ENCODE data around the gene NEURL1B. TPM values are rescaled to one million over a fixed set of nuclear protein-coding genes. Genes with fewer than 3 reads are reported as not detected.

The NEURL1B gene
- total RNA-seq, 2 experiments from 2014 or later: 3.0 to 3.3 TPM

DNA sequence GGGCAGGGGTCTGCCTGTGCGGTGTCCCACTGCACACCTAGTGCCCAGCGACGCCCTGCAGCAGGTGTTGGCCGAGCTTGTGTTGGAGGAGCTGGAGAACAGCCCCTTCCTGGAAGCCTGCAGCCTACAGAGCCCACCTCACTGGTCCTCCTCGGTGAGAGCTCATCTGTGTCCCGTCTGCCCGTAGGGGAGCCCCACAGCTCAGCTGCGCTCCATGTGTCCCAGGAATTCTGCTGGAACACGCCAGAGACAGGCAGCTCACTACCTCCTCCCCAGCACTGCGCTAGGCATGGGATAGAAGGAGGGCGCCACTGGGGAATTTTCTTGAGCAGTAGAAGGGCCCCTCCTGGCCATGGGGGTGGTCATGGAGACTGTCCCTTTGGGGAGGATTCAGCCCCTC is 85.9 kb downstream of the NEURL1B start:
- no peak for DNase-seq
- no peak overlapping the region for H3K27ac Mint-ChIP-seq
- CTCF ChIA-PET: interaction anchor here (0.9 to 1.0 kb wide), 2 partner anchors 12 to 45 kb away, joined by 3 read pairs; no protein-coding TSS in a partner anchor
- peaks cover 8% of the 10 kb centered on the region for H3K4me1 Mint-ChIP-seq
- POLR2A ChIA-PET: interaction anchor here (0.5 to 1.2 kb wide), 2 partner anchors 44 to 45 kb away, joined by 3 read pairs; partner anchors contain the start of gene DUSP1
- no peaks in the 10 kb centered on the region for H3K36me3 Mint-ChIP-seq (ENCODE audit: low read depth)
- H3K27me3 Mint-ChIP-seq: peaks cover 5% of the 10 kb centered on the region
- H3K9me3 Mint-ChIP-seq: no peaks in the 10 kb centered on the region
- H3K4me3 Mint-ChIP-seq: no peak overlapping the region

DNA sequence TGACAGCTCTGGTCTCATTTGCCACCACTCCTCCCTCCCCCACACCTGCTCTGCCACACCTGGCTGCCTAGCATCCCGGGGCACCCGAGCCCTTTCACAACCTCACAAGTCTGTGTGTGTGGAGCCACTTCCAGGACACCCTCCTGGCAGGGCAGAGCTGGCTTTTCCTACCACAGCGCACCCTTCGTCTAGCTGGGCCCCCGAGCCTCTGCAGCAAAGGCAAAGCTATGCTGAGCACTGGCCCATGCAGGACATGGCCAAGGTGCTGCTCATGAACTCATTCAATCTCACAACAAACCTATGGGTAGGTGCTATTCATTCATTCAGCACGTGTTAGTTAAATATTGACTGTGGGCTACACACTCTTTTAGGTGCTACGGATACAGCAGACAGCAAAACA is 86.5 kb downstream of the NEURL1B start:
- Mint-ChIP-seq H3K36me3 (ENCODE audit: low read depth) (no peaks in the 10 kb centered on the region), H3K4me1 (peaks cover 2% of the 10 kb centered on the region), H3K27me3 (peaks cover 5% of the 10 kb centered on the region), H3K27ac (no peak overlapping the region), H3K9me3 (no peaks in the 10 kb centered on the region), H3K4me3 (no peak overlapping the region)
- ChIA-PET CTCF (no interaction called here), POLR2A (interaction anchor here (0.5 to 1.2 kb wide), 2 partner anchors 43 to 45 kb away, joined by 3 read pairs; partner anchors contain the start of gene DUSP1)
- DNase-seq: no peak

DNA sequence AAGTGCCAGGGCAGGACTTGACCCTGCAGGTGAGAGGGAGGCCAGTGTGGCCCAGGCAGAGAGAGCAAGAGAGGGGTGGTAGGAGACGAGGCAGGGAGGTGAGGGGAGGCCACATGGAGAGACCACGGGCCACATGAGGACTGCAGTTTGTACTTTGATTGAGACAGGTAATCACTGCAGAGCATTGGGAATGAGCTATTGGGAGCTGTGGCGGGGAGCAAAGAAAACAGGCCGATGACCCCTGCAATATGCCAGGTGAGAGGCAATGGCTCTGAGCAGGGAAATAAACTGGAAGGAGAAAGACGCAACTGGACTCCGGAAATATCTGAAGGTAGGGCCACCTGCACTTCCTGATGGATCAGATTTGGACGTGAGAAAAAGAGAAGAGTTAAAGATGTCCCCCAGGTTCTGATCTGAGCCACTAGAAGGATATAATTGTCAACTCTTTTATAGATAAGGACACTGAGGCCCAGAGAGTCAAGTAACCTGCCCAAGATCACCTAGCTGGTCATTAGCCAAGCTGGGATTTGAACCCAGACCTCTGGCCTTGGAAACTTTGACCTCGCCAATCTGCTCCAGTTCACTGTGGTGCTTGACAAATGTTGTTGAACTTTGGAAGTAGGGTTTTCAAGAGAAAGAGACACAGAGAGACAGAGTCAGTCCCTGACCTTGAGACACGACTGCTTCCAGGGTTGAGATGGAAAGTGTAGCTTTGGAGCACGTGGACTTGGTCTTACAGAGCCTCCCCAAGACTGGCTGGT is 87.6 kb downstream of the NEURL1B start:
- H3K9me3 Mint-ChIP-seq: no peaks in the 10 kb centered on the region

DNA sequence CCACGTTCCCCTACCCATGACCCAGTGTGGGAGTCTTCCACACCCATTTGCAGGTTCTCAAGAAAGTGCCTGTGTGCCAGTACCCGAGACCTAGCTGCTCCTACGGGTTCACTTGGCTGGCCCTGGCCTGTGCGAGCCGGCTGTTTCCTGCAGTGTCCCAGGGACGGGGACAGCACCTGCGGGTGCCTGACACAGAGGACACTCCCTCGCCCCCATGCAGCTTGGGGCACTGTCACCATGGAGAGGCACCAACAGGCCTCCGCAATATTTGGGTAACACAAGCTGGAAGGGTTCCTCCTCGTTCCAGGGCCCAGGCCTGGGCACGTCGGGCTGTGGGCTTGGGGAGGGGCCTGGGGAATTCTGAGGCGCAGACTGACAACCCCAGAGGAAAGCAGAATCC is 88.5 kb downstream of the NEURL1B start:
- Mint-ChIP-seq H3K4me3 (no peak overlapping the region), H3K27ac (no peak overlapping the region), H3K27me3 (peaks cover under 1% of the 10 kb centered on the region), H3K36me3 (ENCODE audit: low read depth) (no peaks in the 10 kb centered on the region), H3K4me1 (no peaks in the 10 kb centered on the region), H3K9me3 (no peaks in the 10 kb centered on the region)
- ChIA-PET POLR2A (no interaction called here), CTCF (no interaction called here)
- no peak for DNase-seq

More for the DNA sequence above, 87.6 kb downstream of the NEURL1B start:
- no peaks in the 10 kb centered on the region for H3K4me1 Mint-ChIP-seq
- POLR2A ChIA-PET: no interaction called here
- no peak for DNase-seq
- CTCF ChIA-PET: no interaction called here
- no peak overlapping the region for H3K27ac Mint-ChIP-seq
- no peak overlapping the region for H3K4me3 Mint-ChIP-seq
- H3K36me3 Mint-ChIP-seq (ENCODE audit: low read depth): no peaks in the 10 kb centered on the region
- H3K27me3 Mint-ChIP-seq: peaks cover 5% of the 10 kb centered on the region

DNA sequence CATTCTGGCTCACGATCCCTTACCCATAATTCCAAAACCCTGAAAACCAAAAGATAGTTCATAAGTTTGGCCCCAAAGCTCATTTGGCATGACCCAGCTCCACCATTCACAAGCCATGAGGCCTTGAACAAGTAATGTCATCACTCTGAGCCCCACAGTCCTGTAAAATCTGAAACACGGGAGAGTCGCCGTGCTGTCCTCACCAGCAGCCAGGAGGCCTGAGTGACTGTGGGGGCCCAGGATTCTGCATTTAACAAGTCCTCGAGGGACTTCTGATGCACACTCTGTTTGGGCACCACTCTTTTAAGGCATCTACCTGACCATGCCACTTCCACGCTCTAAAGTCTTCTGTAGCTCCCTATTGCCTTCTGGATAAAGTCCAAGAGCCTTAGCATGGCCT is 89.2 kb downstream of the NEURL1B start:
- Mint-ChIP-seq H3K27ac (no peak overlapping the region), H3K36me3 (ENCODE audit: low read depth) (no peaks in the 10 kb centered on the region), H3K9me3 (no peaks in the 10 kb centered on the region), H3K27me3 (no peaks in the 10 kb centered on the region), H3K4me1 (no peaks in the 10 kb centered on the region), H3K4me3 (no peak overlapping the region)
- no peak for DNase-seq
- CTCF ChIA-PET: no interaction called here
- POLR2A ChIA-PET: no interaction called here

DNA sequence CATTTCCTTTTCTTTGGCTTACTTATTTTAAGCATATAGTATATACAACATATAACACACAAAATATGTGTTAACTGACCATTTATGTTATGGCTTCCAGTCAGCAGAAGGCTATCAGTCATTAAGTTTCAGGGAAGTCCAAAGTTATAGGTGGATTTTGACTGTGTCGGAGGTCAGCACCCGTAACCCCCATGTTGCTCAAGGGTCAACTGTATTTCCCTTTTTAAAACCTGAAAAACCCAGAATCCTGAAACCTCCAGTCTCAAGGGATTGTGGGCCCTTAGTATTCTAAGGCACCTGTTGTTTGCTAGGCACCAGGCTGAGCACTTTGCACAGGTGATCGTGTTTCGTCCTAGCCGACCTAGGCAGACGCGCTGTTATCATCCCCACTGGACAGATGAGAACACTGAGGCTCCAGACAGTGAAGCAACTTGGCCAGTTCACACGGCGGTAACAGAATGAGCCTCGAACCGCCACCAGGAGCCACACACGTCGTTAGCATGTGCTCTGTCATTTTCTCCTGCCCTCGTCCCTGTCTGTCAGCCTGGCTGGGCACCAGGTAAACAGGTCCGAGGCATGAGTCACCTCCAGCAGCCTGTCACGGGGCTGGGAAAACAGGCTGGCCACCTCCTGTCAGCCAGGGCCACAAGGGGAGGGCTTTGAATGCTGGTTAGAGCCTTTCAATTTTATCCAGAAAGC is 90.1 kb downstream of the NEURL1B start:
- Mint-ChIP-seq H3K27me3 (no peaks in the 10 kb centered on the region), H3K4me3 (no peak overlapping the region), H3K9me3 (no peaks in the 10 kb centered on the region), H3K27ac (no peak overlapping the region), H3K4me1 (no peaks in the 10 kb centered on the region), H3K36me3 (ENCODE audit: low read depth) (no peaks in the 10 kb centered on the region)
- POLR2A ChIA-PET: no interaction called here
- CTCF ChIA-PET: no interaction called here
- DNase-seq: no peak

DNA sequence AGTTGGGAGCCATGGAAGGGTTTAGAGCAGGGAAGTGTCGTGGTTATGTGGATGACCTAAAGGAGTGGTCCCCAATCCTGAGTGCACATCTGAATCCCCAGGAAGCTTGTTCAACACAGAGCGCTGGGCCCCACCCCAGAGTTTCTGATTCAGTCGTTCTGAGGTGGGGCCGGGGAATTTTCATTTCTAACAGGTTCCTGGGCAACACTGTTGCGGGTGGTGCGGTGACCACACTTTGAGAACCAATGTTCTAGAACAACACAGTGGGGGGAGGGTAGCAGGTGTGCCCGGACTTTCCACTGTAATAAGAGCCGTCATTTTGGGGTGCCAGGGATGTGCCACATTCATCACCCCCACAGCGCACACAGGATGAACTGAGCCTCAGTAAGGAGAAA is 90.6 kb downstream of the NEURL1B start:
- Mint-ChIP-seq H3K36me3 (ENCODE audit: low read depth) (no peaks in the 10 kb centered on the region), H3K9me3 (no peaks in the 10 kb centered on the region), H3K4me1 (no peaks in the 10 kb centered on the region), H3K4me3 (no peak overlapping the region), H3K27me3 (no peaks in the 10 kb centered on the region), H3K27ac (no peak overlapping the region)
- ChIA-PET CTCF (no interaction called here), POLR2A (no interaction called here)
- no peak for DNase-seq

DNA sequence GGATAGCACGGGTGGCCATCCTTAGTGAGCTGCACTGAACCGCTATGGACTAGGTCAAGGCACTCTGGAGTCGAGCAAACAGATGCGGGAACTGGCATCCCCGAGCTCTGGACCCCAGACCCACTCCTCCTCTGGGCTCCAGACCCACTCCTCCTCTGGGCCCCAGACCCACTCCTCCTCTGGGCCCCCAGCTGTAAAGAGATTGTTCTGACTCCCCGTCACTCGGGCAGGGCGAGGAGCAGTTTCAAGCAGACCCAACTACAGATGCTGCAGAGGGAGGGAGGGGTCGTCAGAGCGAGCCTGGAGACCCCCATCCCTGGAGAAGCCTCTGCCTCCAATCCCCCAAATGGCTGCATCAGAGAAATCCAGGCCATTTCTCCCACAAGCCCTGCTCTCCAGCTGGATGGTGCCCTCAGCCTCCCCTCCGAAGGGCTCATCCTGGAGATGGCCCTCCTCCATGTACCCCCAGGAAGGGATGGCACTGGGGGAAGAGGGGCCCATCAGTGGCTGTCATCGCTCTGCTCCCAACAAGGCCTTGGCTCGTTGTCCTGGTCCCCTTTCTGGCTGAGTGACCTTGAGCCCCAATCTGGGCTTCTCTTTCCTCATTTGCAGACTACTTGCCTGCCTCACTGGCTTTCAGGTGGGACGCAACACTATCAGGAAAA is 91.3 kb downstream of the NEURL1B start:
- H3K27ac Mint-ChIP-seq: no peak overlapping the region
- CTCF ChIA-PET: no interaction called here

DNA sequence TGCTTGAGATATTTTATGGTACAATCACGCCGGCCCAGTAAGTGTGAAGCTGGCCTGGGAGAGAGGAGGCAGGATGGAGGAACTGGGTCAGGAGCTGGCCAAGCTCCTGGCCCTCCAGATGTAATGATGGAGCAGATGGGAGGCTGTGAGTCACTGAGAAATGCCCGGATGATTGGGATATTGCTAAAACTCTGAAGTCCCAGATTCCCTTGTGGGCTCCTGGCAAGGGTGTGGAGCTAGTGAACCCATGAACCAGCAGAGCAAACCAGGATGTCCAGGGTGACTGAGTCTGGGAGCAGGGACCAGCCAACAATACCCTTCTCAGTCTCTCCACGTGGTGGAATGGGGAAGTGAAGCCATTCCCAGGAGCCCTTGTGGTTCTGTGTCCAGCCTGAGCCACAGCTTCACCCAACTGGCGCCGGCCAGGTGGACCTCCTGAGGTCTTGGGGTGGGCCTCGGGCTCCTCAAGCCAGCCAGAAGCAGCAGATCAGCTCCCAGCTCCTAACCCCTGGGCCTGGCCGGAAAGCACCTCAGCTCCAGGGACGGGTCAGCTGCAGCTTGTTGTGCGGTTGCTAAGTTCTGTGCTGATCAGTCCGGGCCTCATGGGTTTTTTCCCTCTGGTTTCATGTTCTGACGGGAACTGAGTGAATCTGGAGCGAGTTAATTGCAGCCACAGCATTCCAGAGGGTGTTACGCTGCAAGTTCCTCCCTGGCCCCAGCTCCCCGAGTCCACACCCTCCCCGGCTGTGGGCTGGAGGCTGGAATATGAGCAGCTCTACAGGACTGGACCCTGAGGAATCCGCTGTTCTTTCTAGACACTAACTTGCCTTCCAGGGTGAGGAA is 92.3 kb downstream of the NEURL1B start:
- H3K9me3 Mint-ChIP-seq: no peaks in the 10 kb centered on the region
- POLR2A ChIA-PET: interaction anchor here (2.4 kb wide), 1 partner anchor 38 kb away, joined by 9 read pairs; the partner anchor contains the start of gene DUSP1
- CTCF ChIA-PET: interaction anchor here (1.3 kb wide), 1 partner anchor 19 kb away, joined by 3 read pairs; no protein-coding TSS in a partner anchor
- no peak overlapping the region for H3K27ac Mint-ChIP-seq
- no peaks in the 10 kb centered on the region for H3K36me3 Mint-ChIP-seq (ENCODE audit: low read depth)
- no peaks in the 10 kb centered on the region for H3K4me1 Mint-ChIP-seq
- DNase-seq: no peak
- no peaks in the 10 kb centered on the region for H3K27me3 Mint-ChIP-seq
- H3K4me3 Mint-ChIP-seq: no peak overlapping the region

More for the DNA sequence above, 91.3 kb downstream of the NEURL1B start:
- no peak for DNase-seq
- Mint-ChIP-seq H3K9me3 (no peaks in the 10 kb centered on the region), H3K27me3 (no peaks in the 10 kb centered on the region), H3K4me3 (no peak overlapping the region), H3K4me1 (no peaks in the 10 kb centered on the region), H3K36me3 (ENCODE audit: low read depth) (no peaks in the 10 kb centered on the region)
- POLR2A ChIA-PET: interaction anchor here (2.4 kb wide), 1 partner anchor 39 kb away, joined by 9 read pairs; the partner anchor contains the start of gene DUSP1

DNA sequence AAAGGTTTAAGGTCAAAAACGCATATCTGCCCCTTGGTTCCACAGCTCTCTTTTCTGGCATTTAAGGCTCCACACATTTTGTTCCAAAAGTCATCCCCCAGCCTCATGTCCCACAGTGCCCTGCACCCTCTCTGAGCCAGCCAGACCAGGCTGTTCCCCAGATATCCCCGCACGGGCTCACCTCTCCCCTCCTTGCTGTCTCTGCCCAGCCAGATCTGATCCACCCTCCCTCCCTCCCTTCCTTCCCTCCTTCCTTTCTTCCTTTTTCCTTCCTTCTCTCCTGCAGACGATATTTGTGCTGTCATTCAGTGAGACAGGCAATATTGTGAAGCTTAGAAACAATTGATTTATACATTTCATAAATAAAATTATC is 92.9 kb downstream of the NEURL1B start:
- H3K27ac Mint-ChIP-seq: no peak overlapping the region
- ChIA-PET CTCF (interaction anchor here (1.3 kb wide), 1 partner anchor 19 kb away, joined by 3 read pairs; no protein-coding TSS in a partner anchor), POLR2A (interaction anchor here (2.4 kb wide), 1 partner anchor 37 kb away, joined by 9 read pairs; the partner anchor contains the start of gene DUSP1)
- H3K27me3 Mint-ChIP-seq: no peaks in the 10 kb centered on the region
- no peaks in the 10 kb centered on the region for H3K4me1 Mint-ChIP-seq
- H3K9me3 Mint-ChIP-seq: no peaks in the 10 kb centered on the region
- H3K4me3 Mint-ChIP-seq: no peak overlapping the region
- no peak for DNase-seq
- no peaks in the 10 kb centered on the region for H3K36me3 Mint-ChIP-seq (ENCODE audit: low read depth)

DNA sequence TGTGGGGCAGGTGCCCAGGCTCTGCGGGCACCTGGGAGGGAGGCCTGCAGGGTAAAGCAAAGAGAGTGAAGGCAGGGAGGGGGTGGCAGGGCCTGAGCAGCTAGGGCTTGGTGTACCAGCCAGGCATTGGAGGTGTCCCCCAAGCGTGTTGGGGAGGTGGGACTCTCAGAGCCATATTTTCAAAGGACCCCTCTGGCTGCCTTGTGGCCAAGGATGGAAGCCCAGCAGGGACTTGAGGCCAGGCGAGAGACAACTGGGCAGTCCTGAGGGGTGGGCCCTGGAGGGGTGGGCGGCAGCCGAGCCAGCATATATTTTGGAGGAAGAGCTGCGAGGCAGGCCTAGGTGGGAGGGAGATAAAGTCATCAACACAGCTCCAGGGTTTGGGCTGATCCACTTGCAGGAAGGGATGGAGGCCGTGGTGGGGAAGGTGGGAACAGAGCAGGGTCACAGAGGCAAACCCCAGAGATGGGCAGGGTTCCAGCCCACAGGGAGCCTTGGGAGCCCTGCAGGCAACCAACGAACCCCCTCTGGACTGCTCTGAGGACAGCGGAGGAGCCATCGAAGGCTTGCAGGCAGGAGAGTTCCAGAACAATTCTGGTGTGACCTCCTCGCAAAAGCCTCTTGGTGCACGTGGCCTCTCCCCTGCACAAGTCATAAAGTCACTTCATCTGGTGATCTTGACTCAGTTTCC is 94.2 kb downstream of the NEURL1B start:
- POLR2A ChIA-PET: no interaction called here
- Mint-ChIP-seq H3K36me3 (ENCODE audit: low read depth) (no peaks in the 10 kb centered on the region), H3K4me3 (no peak overlapping the region)

DNA sequence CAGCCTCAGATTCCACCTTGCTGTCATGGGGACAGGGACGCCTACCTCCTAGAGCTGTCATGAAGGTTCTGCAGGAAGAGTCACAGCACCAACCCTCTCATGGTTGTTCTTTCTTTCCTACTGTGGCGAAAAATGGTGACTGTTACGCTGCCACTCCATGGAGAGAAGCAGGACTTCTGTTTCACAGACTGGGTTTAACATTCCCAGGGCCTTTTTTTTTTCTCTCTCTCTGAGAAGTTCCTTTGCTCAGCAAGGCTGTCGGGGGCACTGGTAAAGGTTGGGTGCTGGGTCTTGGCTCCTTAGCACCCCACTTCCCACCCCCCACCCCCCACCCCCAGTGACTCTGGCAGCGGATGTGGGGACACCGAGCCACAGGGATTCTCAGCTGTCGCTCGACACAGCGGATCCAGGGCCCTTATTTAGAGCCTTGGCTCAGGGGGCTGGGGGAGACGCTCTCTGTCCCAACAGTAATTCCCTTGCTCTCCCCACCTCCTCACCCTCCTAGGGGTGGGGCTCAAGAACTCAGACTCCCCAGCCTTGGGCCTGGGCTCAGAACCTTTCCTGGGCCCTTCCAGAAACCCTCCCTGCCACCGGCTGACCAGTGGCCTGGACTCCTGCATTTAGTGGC is 95.6 kb downstream of the NEURL1B start:
- Mint-ChIP-seq H3K4me1 (no peaks in the 10 kb centered on the region), H3K27me3 (no peaks in the 10 kb centered on the region), H3K36me3 (ENCODE audit: low read depth) (no peaks in the 10 kb centered on the region), H3K27ac (no peak overlapping the region), H3K9me3 (no peaks in the 10 kb centered on the region), H3K4me3 (no peak overlapping the region)
- no peak for DNase-seq
- CTCF ChIA-PET: no interaction called here
- POLR2A ChIA-PET: no interaction called here

More for the DNA sequence above, 94.2 kb downstream of the NEURL1B start:
- no peaks in the 10 kb centered on the region for H3K27me3 Mint-ChIP-seq
- H3K9me3 Mint-ChIP-seq: no peaks in the 10 kb centered on the region
- no peaks in the 10 kb centered on the region for H3K4me1 Mint-ChIP-seq
- H3K27ac Mint-ChIP-seq: no peak overlapping the region
- CTCF ChIA-PET: no interaction called here
- no peak for DNase-seq
